PC-3 (cell line): ENCODE data around the gene PCCA.

ENCODE experiments used
- EZH2 ChIP-seq: fragments of 300-600 bp; sonication (generic); IDR thresholded peaks from one replicate; pipeline ENCODE4 v1.6.1; 2017; ENCODE audit warnings: antibody characterized with exemption, mild to moderate bottlenecking, low read length; ENCODE audit not compliant: unreplicated experiment
- TF ChIP-seq, protein P1 (sequence below): fragments of 300-600 bp; sonication (generic); conservative IDR thresholded peaks from 2 replicates; pipeline ENCODE4 v1.5.1; 2017; ENCODE audit warnings: antibody characterized with exemption, low read depth, mild to moderate bottlenecking, low read length

DNA sequence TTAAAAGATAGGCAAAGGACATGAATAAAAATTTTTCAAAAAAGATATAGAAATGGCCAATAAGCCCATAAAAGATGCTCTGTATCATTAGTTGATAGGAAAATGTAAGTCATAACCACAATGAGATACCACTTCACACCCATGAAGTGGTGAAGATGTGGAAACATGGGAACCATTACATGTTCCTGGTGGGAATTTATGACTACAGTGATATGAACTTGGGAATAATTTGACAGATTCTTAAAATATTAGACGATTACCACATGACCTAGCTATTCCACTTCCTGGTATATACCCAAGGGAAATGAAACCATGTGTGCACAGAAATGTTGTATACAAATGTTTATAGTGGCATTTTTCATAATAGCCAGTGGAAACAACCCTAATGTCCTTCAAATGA lies 267.5 kb downstream of the PCCA start:
- TF ChIP-seq, protein P1, sequence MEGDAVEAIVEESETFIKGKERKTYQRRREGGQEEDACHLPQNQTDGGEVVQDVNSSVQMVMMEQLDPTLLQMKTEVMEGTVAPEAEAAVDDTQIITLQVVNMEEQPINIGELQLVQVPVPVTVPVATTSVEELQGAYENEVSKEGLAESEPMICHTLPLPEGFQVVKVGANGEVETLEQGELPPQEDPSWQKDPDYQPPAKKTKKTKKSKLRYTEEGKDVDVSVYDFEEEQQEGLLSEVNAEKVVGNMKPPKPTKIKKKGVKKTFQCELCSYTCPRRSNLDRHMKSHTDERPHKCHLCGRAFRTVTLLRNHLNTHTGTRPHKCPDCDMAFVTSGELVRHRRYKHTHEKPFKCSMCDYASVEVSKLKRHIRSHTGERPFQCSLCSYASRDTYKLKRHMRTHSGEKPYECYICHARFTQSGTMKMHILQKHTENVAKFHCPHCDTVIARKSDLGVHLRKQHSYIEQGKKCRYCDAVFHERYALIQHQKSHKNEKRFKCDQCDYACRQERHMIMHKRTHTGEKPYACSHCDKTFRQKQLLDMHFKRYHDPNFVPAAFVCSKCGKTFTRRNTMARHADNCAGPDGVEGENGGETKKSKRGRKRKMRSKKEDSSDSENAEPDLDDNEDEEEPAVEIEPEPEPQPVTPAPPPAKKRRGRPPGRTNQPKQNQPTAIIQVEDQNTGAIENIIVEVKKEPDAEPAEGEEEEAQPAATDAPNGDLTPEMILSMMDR: no peak
- no peak for TF ChIP-seq EZH2
